Peyer's patch (tissue), 4 donors: Measurements from ENCODE around the gene TSPAN16.

ENCODE experiments used
- POLR2A ChIP-seq, 2 donors: fragments of 450-650 bp; IDR thresholded peaks; one replicate each; pipeline ENCODE4 v1.5.1; 2017; ENCODE audit warnings: antibody characterized with exemption in 2 of 2, mild to moderate bottlenecking in 2 of 2, moderate library complexity in 2 of 2
- TF ChIP-seq, protein P1 (sequence below), 6 experiments: fragments of 450-650 bp in 4 of 6; fragments of 200-600 bp in 2 of 6; sonication (generic) in 1 of 6; IDR thresholded peaks; one replicate each; pipeline ENCODE4 v1.5.1; 2017 to 2019; ENCODE audit warnings: antibody characterized with exemption in 6 of 6, mild to moderate bottlenecking in 3 of 6, moderate library complexity in 1 of 6

DNA sequence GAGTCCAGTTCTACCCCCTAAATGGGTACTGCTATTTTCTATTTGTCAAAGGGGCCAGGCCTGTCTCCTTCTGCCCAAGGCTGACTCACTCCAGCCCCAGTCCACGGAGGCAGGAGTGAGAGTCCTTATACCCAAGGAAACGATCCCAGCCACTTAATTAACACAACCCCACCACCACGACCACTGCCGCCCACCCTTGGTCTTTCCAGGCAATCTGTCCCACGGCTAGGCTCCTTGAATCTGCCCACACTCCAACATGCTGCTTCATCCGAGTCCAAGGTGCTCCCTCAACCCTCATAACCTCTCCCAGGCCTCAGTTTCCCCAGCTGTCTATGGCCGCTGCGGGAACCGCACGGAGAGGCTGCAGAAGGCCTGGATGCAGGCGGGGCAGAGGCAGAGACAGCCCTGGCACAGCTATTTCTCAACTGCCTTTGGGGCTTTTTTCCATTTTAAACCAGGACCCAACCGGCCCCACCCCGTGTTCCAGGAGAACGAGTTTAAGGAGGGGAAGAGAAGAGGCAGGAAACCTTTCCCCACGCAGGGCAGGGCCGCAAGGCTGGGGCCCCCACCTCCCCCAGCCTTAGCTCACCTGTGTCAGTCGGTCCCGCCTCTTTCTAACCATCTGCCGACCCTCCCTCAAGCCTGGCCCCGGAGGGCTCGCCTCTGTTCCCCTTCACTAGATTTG lies 42.8 kb downstream of the TSPAN16 start:
- TF ChIP-seq, protein P1, sequence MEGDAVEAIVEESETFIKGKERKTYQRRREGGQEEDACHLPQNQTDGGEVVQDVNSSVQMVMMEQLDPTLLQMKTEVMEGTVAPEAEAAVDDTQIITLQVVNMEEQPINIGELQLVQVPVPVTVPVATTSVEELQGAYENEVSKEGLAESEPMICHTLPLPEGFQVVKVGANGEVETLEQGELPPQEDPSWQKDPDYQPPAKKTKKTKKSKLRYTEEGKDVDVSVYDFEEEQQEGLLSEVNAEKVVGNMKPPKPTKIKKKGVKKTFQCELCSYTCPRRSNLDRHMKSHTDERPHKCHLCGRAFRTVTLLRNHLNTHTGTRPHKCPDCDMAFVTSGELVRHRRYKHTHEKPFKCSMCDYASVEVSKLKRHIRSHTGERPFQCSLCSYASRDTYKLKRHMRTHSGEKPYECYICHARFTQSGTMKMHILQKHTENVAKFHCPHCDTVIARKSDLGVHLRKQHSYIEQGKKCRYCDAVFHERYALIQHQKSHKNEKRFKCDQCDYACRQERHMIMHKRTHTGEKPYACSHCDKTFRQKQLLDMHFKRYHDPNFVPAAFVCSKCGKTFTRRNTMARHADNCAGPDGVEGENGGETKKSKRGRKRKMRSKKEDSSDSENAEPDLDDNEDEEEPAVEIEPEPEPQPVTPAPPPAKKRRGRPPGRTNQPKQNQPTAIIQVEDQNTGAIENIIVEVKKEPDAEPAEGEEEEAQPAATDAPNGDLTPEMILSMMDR (IDR thresholded peaks at IDR 0.05): no peak
- no peak for TF ChIP-seq POLR2A (IDR thresholded peaks at IDR 0.05)
